IMR-90 (cell line): Measurements from ENCODE around the gene PLCB4. TPM values are rescaled to one million over a fixed set of nuclear protein-coding genes. Genes with fewer than 3 reads are reported as not detected.
A peak's percentile ranks its signal among the peaks of the same experiment; 100 is the strongest.

Source experiments
- ATAC-seq: fragments of 200-7000 bp; cut with Tn5 transposase; 2 replicates; pipeline ENCODE4 v1.9.1; 2020; ENCODE audit warnings: low read depth, mild to moderate bottlenecking, moderate library complexity
- BruUV-seq: library from RNA; stranded (reverse); fragments of 400-500 nt; replicated peaks from 2 replicates; lab custom pipeline; 2021; lab: Mats Ljungman, UMichigan
- CTCF ChIA-PET: fragments of 300-600 bp; formaldehyde crosslinking; extraction: SDS; loops from one replicate; lab custom pipeline; 2021; ENCODE audit warnings: antibody characterized with exemption; lab: Yijun Ruan, JAX
- POLR2A ChIA-PET: fragments of 300-600 bp; sonication (Branson Sonifier 250); formaldehyde crosslinking; loops from one replicate; lab custom pipeline; 2022; ENCODE audit warnings: antibody characterized with exemption; ENCODE audit not compliant: unreplicated experiment; lab: Charles Lee
- DNase-seq: peaks from one replicate; pipeline ENCODE4 v3.0.0; 2013
- H2AFZ ChIP-seq: replicated peaks from 2 replicates; pipeline ENCODE3; 2013; ENCODE audit warnings: low read length, mild to moderate bottlenecking; ENCODE audit not compliant: poor library complexity
- H2AK5ac ChIP-seq: 2 replicates; pipeline ENCODE4 v1.6.1; 2013; ENCODE audit warnings: low read depth, low read length, inconsistent platforms
- H2AK9ac ChIP-seq: replicated peaks from 2 replicates; pipeline ENCODE3; 2013; ENCODE audit warnings: mild to moderate bottlenecking, low read depth, low read length, moderate library complexity; ENCODE audit not compliant: poor library complexity
- H2BK120ac ChIP-seq: 2 replicates; pipeline ENCODE4 v1.6.1; 2013; ENCODE audit warnings: low read depth, low read length, inconsistent platforms
- H2BK15ac ChIP-seq: 3 replicates; pipeline ENCODE4 v1.6.1; 2013; ENCODE audit warnings: low read depth, low read length, inconsistent platforms
- H2BK20ac ChIP-seq: 2 replicates; pipeline ENCODE4 v1.6.1; 2013; ENCODE audit warnings: low read depth, mild to moderate bottlenecking, inconsistent platforms, low read length, moderate library complexity
- H2BK5ac ChIP-seq: 2 replicates; pipeline ENCODE4 v1.6.1; 2013; ENCODE audit warnings: mild to moderate bottlenecking, low read depth, low read length, inconsistent platforms; ENCODE audit not compliant: poor library complexity, severe bottlenecking
- H3K14ac ChIP-seq: replicated peaks from 2 replicates; pipeline ENCODE4 v1.6.1; 2013; ENCODE audit warnings: low read depth, low read length, inconsistent platforms
- H3K18ac ChIP-seq: 2 replicates; pipeline ENCODE4 v1.6.1; 2013; ENCODE audit warnings: low read depth, low read length, control low read depth
- H3K23ac ChIP-seq: 2 replicates; pipeline ENCODE4 v1.6.1; 2013; ENCODE audit warnings: low read depth, low read length, inconsistent platforms
- H3K27ac ChIP-seq: 2 replicates; pipeline ENCODE4 v1.5.1; 2013; ENCODE audit warnings: mild to moderate bottlenecking, control low read depth, low read length; ENCODE audit not compliant: insufficient read depth
- H3K27me3 ChIP-seq: 2 replicates; pipeline ENCODE4 v1.6.1; 2013; ENCODE audit warnings: low read length; ENCODE audit not compliant: control insufficient read depth, insufficient read depth
- H3K36me3 ChIP-seq: 2 replicates; pipeline ENCODE4 v1.6.1; 2013; ENCODE audit warnings: low read length, mixed read lengths; ENCODE audit not compliant: control insufficient read depth, insufficient read depth
- H3K4ac ChIP-seq: 2 replicates; pipeline ENCODE4 v1.6.1; 2013; ENCODE audit warnings: low read depth, low read length, inconsistent platforms
- H3K4me1 ChIP-seq: 2 replicates; pipeline ENCODE4 v1.6.1; 2013; ENCODE audit warnings: low read length, mixed read lengths; ENCODE audit not compliant: control insufficient read depth, insufficient read depth
- H3K4me2 ChIP-seq: 2 replicates; pipeline ENCODE4 v1.6.1; 2013; ENCODE audit warnings: low read depth, mild to moderate bottlenecking, control low read depth, low read length, moderate library complexity
- H3K4me3 ChIP-seq: 2 replicates; pipeline ENCODE4 v1.5.1; 2013; ENCODE audit warnings: low read depth, mild to moderate bottlenecking, control low read depth, low read length, moderate library complexity; ENCODE audit not compliant: insufficient read depth
- H3K56ac ChIP-seq: 2 replicates; pipeline ENCODE4 v1.6.1; 2013; ENCODE audit warnings: low read length, inconsistent platforms; ENCODE audit not compliant: insufficient read depth; ENCODE audit errors: extremely low read depth
- H3K79me1 ChIP-seq, 2 experiments: 2 replicates each; pipeline ENCODE4 v1.6.1; 2013; ENCODE audit warnings: low read length in 2 of 2, inconsistent platforms in 1 of 2, low read depth in 1 of 2
- H3K9ac ChIP-seq: 2 replicates; pipeline ENCODE4 v1.6.1; 2013; ENCODE audit warnings: low read depth, low read length, control low read depth
- H3K9me1 ChIP-seq: 2 replicates; pipeline ENCODE4 v1.6.1; 2013; ENCODE audit warnings: low read length, inconsistent platforms; ENCODE audit not compliant: insufficient read depth
- H3K9me3 ChIP-seq: 2 replicates; pipeline ENCODE4 v1.6.1; 2013; ENCODE audit warnings: low read length; ENCODE audit not compliant: control insufficient read depth, insufficient read depth
- H4K20me1 ChIP-seq: 2 replicates; pipeline ENCODE4 v1.6.1; 2013; ENCODE audit warnings: low read length, inconsistent platforms; ENCODE audit not compliant: insufficient read depth
- H4K5ac ChIP-seq: 2 replicates; pipeline ENCODE4 v1.6.1; 2013; ENCODE audit warnings: mild to moderate bottlenecking, low read depth, low read length, control low read depth
- H4K8ac ChIP-seq, 2 experiments: 2 replicates each; pipeline ENCODE4 v1.6.1; 2013; ENCODE audit warnings: low read depth in 2 of 2, low read length in 2 of 2, control low read depth in 1 of 2, inconsistent platforms in 1 of 2
- H4K91ac ChIP-seq: 2 replicates; pipeline ENCODE4 v1.6.1; 2013; ENCODE audit warnings: low read depth, low read length, inconsistent platforms; ENCODE audit not compliant: insufficient read depth
- CEBPB ChIP-seq: IDR thresholded peaks from 2 replicates; pipeline ENCODE4 v1.6.1; 2012; ENCODE audit warnings: low read depth, low read length, improper control_type of control experiment
- SMC3 ChIP-seq: fragments of 150-350 bp; IDR thresholded peaks from 2 replicates; pipeline ENCODE4 v1.6.1; 2016; ENCODE audit warnings: low read depth, mild to moderate bottlenecking, antibody characterized with exemption, low read length, moderate library complexity
- WGBS, 2 experiments: methylation state at CpG; one replicate each; pipeline versions ENCODE4 v1.1.5 to v1.1.7; 2013; ENCODE audit warnings: missing lambda C conversion rate in 2 of 2; ENCODE audit not compliant: insufficient read length in 1 of 2; ENCODE audit errors: extremely low coverage in 2 of 2; 5-methylcytosine and 5-hydroxymethylcytosine counted together
- dilution Hi-C: fragments of 300-500 bp; cut with HindIII; formaldehyde crosslinking; loops from one replicate; pipeline ENCODE4 v1.14.3; 2018; ENCODE audit warnings: low sequenced_read_pairs; ENCODE audit not compliant: unreplicated experiment
- in situ Hi-C: fragments of 300-500 bp; cut with MboI; formaldehyde crosslinking; loops from 3 replicates; pipeline ENCODE4 v1.14.3; 2019; ENCODE audit warnings: low sequenced_read_pairs, inconsistent platforms, mixed read lengths
- intact Hi-C: fragments of 100-400 bp; cut with micrococcal nuclease; formaldehyde crosslinking; loops from 2 replicates; pipeline ENCODE4 v1.10.0; 2022
- polyA plus RNA-seq, 3 experiments: library from polyadenylated mRNA; depleted of rRNA; stranded (reverse); fragments of >200 nt; gene quantifications; 2 replicates each; pipeline ENCODE4 v1.2.3, GENCODE V29; 2012; ENCODE audit warnings: low replicate concordance in 1 of 3
- total RNA-seq: library from RNA; depleted of rRNA; stranded (reverse); fragments of >200 nt; gene quantifications from 2 replicates; pipeline ENCODE4 v1.2.3, GENCODE V29; 2012

The PLCB4 gene
- total and polyA plus RNA-seq, 2 of the 4 experiments (the other 2 are of a cell fraction), result 12.5 to 24.0 TPM

DNA sequence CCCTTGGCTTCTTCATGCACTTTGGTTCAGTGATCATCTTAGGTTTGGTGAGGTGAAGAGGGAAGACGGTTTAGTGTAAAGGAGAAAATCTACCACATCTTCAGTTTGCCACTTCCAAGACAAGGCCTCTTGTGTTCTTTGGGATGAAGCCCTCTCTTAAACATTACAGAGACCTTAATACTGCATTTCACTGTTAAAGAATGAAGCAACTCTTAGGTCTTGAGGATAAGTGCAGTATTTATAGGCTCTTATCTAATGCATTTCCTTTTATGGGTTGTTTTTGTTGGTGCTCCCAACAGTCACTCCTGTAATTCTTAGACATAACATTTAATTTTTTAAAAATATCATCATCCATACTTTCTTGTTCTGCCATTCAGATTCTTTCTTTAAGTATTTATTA lies 305.6 kb downstream of the PLCB4 start:
- dilution Hi-C loops (loop anchor here (25.0 kb wide), 1 partner anchor 612 kb away; no protein-coding TSS in a partner anchor), in situ Hi-C loops (no loop called here), intact Hi-C loops (no loop called here)
- H3K27ac ChIP-seq, result peak overlapping the region; percentile 51; the same call in 1 of the 2 replicates
- peak overlapping the region; percentile 99 for H4K5ac ChIP-seq
- no peaks in the 10 kb centered on the region for H3K9me3 ChIP-seq
- ChIA-PET POLR2A (no interaction called here), CTCF (no interaction called here)
- H3K4me3 ChIP-seq, result no peak overlapping the region
- peak overlapping the region; percentile 100 for H3K18ac ChIP-seq
- peak; percentile 58 for DNase-seq
- H3K4me1 ChIP-seq, result peaks cover 20% of the 10 kb centered on the region
- H2BK5ac ChIP-seq, result peak overlapping the region; percentile 99
- H2BK15ac ChIP-seq, result peak overlapping the region; percentile 24; the same call in 1 of the 3 replicates
- H3K9me1 ChIP-seq, result peaks cover 12% of the 10 kb centered on the region
- H4K91ac ChIP-seq, result peak overlapping the region; percentile 92
- WGBS, 2 experiments, result no CpG with 5 or more reads among the region's 1 CpG
- peak overlapping the region; percentile 2; the same call in 1 of the 2 replicates for H3K9ac ChIP-seq
- H3K27me3 ChIP-seq, result no peaks in the 10 kb centered on the region
- no peaks in the 10 kb centered on the region for H4K20me1 ChIP-seq
- TF ChIP-seq CEBPB, result peak; percentile 66
- TF ChIP-seq SMC3, result no peak
- peak overlapping the region; percentile 2 to 81; a peak in 3 of 4 replicates for H4K8ac ChIP-seq
- peak overlapping the region; percentile 97 for H2BK120ac ChIP-seq
- no TSS peak for BruUV-seq
- peaks cover 6% of the 10 kb centered on the region for H3K36me3 ChIP-seq
- H3K4me2 ChIP-seq, result peak overlapping the region; percentile 97
- H3K56ac ChIP-seq, result peak overlapping the region; percentile 83; the same call in 1 of the 2 replicates
- H3K23ac ChIP-seq, result peak overlapping the region; percentile 74
- H2BK20ac ChIP-seq, result peak overlapping the region; percentile 97
- H3K79me1 ChIP-seq, result peaks cover 2 to 12% of the 10 kb centered on the region in 2 experiments; a peak in 3 of 4 replicates
- H2AK5ac ChIP-seq, result peak overlapping the region; percentile 41; the same call in 1 of the 2 replicates
- no peak overlapping the region for H2AFZ ChIP-seq
- H3K4ac ChIP-seq, result peak overlapping the region; percentile 91; the same call in 1 of the 2 replicates
- peak; percentile 61 for ATAC-seq
- no peak overlapping the region for H2AK9ac ChIP-seq
- peak overlapping the region; percentile 88 for H3K14ac ChIP-seq
